A673 (cell line): ENCODE data around the gene MAML3. TPM values are rescaled to one million over a fixed set of nuclear protein-coding genes. Genes with fewer than 3 reads are reported as not detected.

Experiments
- BruUV-seq: library from RNA; stranded (reverse); fragments of 400-500 nt; replicated peaks from 2 replicates; lab custom pipeline; 2021; lab: Mats Ljungman, UMichigan
- CTCF ChIA-PET: fragments of 300-600 bp; sonication (Branson Sonifier 250); formaldehyde crosslinking; loops from one replicate; lab custom pipeline; 2022; ENCODE audit warnings: antibody characterized with exemption; lab: Charles Lee
- POLR2A ChIA-PET: fragments of 300-600 bp; sonication (Branson Sonifier 250); formaldehyde crosslinking; loops from one replicate; lab custom pipeline; 2022; ENCODE audit warnings: antibody characterized with exemption; ENCODE audit not compliant: low non-redundant PET; lab: Charles Lee
- DNase-seq: peaks from one replicate; pipeline ENCODE4 v3.0.0-alpha.2; 2015; ENCODE audit warnings: low spot score
- H3K27ac ChIP-seq: fragments of 200-600 bp; sonication (generic); 2 replicates; pipeline ENCODE4 v1.5.1; 2016; ENCODE audit warnings: mixed run types, low read depth, mild to moderate bottlenecking, mixed read lengths, antibody characterized with exemption, low read length; ENCODE audit not compliant: poor library complexity, severe bottlenecking
- H3K27me3 ChIP-seq: fragments of 200-600 bp; sonication (generic); replicated peaks from 2 replicates; pipeline ENCODE4 v1.6.1; 2017; ENCODE audit warnings: mixed run types, low read depth, mild to moderate bottlenecking, mixed read lengths, antibody characterized with exemption, low read length; ENCODE audit not compliant: insufficient read depth, poor library complexity
- H3K36me3 ChIP-seq: fragments of 200-600 bp; sonication (generic); 2 replicates; pipeline ENCODE4 v1.6.1; 2016; ENCODE audit warnings: mixed run types, mild to moderate bottlenecking, mixed read lengths, antibody characterized with exemption, low read length; ENCODE audit not compliant: insufficient read depth, poor library complexity, severe bottlenecking
- H3K4me1 ChIP-seq: fragments of 200-600 bp; sonication (generic); 2 replicates; pipeline ENCODE4 v1.6.1; 2017; ENCODE audit warnings: mixed run types, mild to moderate bottlenecking, mixed read lengths, antibody characterized with exemption, low read length; ENCODE audit not compliant: insufficient read depth, poor library complexity, severe bottlenecking
- H3K4me3 ChIP-seq: fragments of 200-600 bp; sonication (generic); 2 replicates; pipeline ENCODE4 v1.5.1; 2016; ENCODE audit warnings: low read depth, mixed run types, mild to moderate bottlenecking, mixed read lengths, low read length; ENCODE audit not compliant: poor library complexity, severe bottlenecking
- H3K9me3 ChIP-seq: fragments of 200-600 bp; sonication (generic); 2 replicates; pipeline ENCODE4 v1.6.1; 2016; ENCODE audit warnings: mixed run types, low read depth, mild to moderate bottlenecking, mixed read lengths, antibody characterized with exemption, low read length; ENCODE audit not compliant: poor library complexity, severe bottlenecking
- EZH2 ChIP-seq: fragments of 200-600 bp; sonication (generic); IDR thresholded peaks from 2 replicates; pipeline ENCODE4 v1.6.1; 2017; ENCODE audit warnings: borderline replicate concordance, low read depth, mild to moderate bottlenecking, mixed read lengths, antibody characterized with exemption, low read length; ENCODE audit not compliant: poor library complexity, severe bottlenecking
- intact Hi-C: fragments of 100-400 bp; cut with micrococcal nuclease; formaldehyde crosslinking; loops from one replicate; pipeline ENCODE4 v1.10.0; 2022; ENCODE audit not compliant: unreplicated experiment
- total RNA-seq: library from RNA; stranded (reverse); gene quantifications from 2 replicates; pipeline ENCODE4 v1.2.3, GENCODE V29; 2021
- TF ChIP-seq, protein P1 (sequence below): fragments of 300-800, 200-600 bp; sonication (generic); conservative IDR thresholded peaks from 2 replicates; pipeline ENCODE4 v1.5.1; 2017; ENCODE audit warnings: low read depth, mild to moderate bottlenecking, antibody characterized with exemption, low read length, moderate library complexity, mixed read lengths

MAML3 gene
- total RNA-seq, 1 experiment from 2014 or later, result 3.7 TPM

DNA sequence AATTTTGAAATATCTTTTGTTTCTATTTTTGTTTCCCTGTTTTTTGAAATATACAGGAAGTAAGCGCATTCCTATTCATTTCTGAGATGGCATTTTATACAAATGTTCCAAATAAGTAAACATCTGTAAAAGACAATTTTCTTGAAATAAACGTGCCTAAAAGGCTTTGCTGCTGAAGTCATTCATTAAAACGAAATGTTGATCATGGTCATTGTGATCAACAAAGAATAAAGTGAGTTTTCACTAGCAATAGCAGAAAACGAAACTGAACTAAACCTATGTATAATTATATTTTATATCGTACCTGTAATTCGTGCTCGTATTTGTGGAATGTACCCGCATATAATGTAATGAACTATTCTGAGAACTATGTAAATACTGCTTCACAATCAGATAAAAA lies 267.2 kb downstream of the MAML3 start:
- intact Hi-C loops, result no loop called here

DNA sequence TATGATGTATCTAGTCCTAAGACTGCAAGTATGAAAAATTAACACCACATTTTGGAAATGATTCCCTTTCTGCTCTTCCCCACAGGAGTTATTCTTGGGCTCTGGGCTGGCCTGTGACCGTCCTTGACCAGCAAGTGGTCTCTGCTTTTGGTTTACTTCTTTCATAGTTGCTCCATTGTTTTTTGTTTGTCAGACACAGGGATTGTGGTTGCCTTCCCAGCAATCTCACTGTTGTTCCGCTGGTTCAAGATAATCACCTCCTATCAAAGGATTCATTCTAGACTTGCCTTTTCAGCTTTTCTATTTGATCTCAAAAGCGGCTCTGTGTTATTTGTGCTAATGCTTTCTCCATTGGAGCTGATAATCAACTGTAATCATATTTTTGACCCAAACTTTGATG lies 269.5 kb downstream of the MAML3 start:
- POLR2A ChIA-PET, result no interaction called here
- CTCF ChIA-PET, result no interaction called here
- no peaks in the 10 kb centered on the region for H3K36me3 ChIP-seq
- no peak overlapping the region for H3K4me3 ChIP-seq
- no peak overlapping the region for H3K27ac ChIP-seq
- no peak for DNase-seq
- H3K4me1 ChIP-seq, result no peaks in the 10 kb centered on the region
- TF ChIP-seq, protein P1, sequence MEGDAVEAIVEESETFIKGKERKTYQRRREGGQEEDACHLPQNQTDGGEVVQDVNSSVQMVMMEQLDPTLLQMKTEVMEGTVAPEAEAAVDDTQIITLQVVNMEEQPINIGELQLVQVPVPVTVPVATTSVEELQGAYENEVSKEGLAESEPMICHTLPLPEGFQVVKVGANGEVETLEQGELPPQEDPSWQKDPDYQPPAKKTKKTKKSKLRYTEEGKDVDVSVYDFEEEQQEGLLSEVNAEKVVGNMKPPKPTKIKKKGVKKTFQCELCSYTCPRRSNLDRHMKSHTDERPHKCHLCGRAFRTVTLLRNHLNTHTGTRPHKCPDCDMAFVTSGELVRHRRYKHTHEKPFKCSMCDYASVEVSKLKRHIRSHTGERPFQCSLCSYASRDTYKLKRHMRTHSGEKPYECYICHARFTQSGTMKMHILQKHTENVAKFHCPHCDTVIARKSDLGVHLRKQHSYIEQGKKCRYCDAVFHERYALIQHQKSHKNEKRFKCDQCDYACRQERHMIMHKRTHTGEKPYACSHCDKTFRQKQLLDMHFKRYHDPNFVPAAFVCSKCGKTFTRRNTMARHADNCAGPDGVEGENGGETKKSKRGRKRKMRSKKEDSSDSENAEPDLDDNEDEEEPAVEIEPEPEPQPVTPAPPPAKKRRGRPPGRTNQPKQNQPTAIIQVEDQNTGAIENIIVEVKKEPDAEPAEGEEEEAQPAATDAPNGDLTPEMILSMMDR, result no peak
- no peak for TF ChIP-seq EZH2
- H3K27me3 ChIP-seq, result no peaks in the 10 kb centered on the region
- no peaks in the 10 kb centered on the region for H3K9me3 ChIP-seq
- intact Hi-C loops, result no loop called here
- no TSS peak for BruUV-seq

More for the DNA sequence above, 267.2 kb downstream of the MAML3 start:
- H3K4me3 ChIP-seq, result no peak overlapping the region
- H3K36me3 ChIP-seq, result no peaks in the 10 kb centered on the region
- no peaks in the 10 kb centered on the region for H3K9me3 ChIP-seq
- ChIA-PET POLR2A (no interaction called here), CTCF (no interaction called here)
- no peak for DNase-seq
- TF ChIP-seq EZH2, result no peak
- TF ChIP-seq, protein P1, result no peak
- no peak overlapping the region for H3K27ac ChIP-seq
- no peaks in the 10 kb centered on the region for H3K4me1 ChIP-seq
- H3K27me3 ChIP-seq, result no peaks in the 10 kb centered on the region
- BruUV-seq, result no TSS peak

GRCh38 chr4:139880841-139881240 lies 273.1 kb downstream of the MAML3 start:
- Histone ChIP-seq H3K9me3 (no peaks in the 10 kb centered on the region), H3K4me1 (no peaks in the 10 kb centered on the region), H3K27me3 (no peaks in the 10 kb centered on the region), H3K36me3 (no peaks in the 10 kb centered on the region), H3K27ac (no peak overlapping the region), H3K4me3 (no peak overlapping the region)
- no peak for DNase-seq
- ChIA-PET CTCF (no interaction called here), POLR2A (no interaction called here)
- TF ChIP-seq EZH2, result no peak
- TF ChIP-seq, protein P1, result no peak
- no TSS peak for BruUV-seq
- intact Hi-C loops, result no loop called here
